Astrocyte (in vitro differentiated cells and primary cell): ENCODE results near the gene SLC38A1.

Experiments
- EZH2 ChIP-seq: IDR thresholded peaks from 2 replicates; pipeline ENCODE4 v1.6.1; 2012; ENCODE audit warnings: mild to moderate bottlenecking, low read length, inconsistent platforms; ENCODE audit not compliant: insufficient read depth
- TF ChIP-seq, protein P1 (sequence below): IDR thresholded peaks from 2 replicates; pipeline ENCODE4 v1.5.1; 2011; ENCODE audit warnings: low read depth, mild to moderate bottlenecking, inconsistent platforms, low read length, moderate library complexity; ENCODE audit not compliant: insufficient read depth

DNA sequence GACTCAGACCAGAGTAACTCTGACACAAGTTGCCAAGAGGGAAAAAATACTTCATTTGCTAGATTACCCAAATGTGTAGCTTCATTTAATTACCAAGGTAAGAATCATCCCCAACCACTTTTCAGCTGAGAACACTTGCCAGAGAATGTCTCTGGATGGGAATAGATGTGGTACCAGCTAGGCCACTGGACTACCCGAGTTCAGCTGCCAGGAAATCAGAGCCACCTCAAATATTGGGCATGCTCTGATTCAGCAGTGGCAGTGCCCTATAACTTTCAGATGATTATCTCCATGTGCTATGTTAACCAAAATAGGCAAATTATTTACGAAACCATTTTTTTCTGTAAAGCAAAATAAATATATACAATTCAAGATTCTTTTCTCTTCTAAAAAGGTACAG lies 80.7 kb downstream of the SLC38A1 start:
- TF ChIP-seq, protein P1, sequence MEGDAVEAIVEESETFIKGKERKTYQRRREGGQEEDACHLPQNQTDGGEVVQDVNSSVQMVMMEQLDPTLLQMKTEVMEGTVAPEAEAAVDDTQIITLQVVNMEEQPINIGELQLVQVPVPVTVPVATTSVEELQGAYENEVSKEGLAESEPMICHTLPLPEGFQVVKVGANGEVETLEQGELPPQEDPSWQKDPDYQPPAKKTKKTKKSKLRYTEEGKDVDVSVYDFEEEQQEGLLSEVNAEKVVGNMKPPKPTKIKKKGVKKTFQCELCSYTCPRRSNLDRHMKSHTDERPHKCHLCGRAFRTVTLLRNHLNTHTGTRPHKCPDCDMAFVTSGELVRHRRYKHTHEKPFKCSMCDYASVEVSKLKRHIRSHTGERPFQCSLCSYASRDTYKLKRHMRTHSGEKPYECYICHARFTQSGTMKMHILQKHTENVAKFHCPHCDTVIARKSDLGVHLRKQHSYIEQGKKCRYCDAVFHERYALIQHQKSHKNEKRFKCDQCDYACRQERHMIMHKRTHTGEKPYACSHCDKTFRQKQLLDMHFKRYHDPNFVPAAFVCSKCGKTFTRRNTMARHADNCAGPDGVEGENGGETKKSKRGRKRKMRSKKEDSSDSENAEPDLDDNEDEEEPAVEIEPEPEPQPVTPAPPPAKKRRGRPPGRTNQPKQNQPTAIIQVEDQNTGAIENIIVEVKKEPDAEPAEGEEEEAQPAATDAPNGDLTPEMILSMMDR = no peak
- TF ChIP-seq EZH2 = no peak
